H9 (cell line): ENCODE measurements around the gene CAV3. TPM values are rescaled to one million over a fixed set of nuclear protein-coding genes. Genes with fewer than 3 reads are reported as not detected.

Source experiments
- DNase-seq: peaks from one replicate; pipeline ENCODE4 v3.0.0-alpha.2; 2017
- H2AFZ ChIP-seq: one replicate; pipeline ENCODE4 v1.6.1; 2013; ENCODE audit warnings: mild to moderate bottlenecking, low read length, control low read depth, moderate library complexity
- H2AK5ac ChIP-seq: 2 replicates; pipeline ENCODE4 v1.6.1; 2013; ENCODE audit warnings: low read length, control low read depth, mixed read lengths; ENCODE audit not compliant: insufficient read length
- H2BK120ac ChIP-seq: one replicate; pipeline ENCODE4 v1.6.1; 2013; ENCODE audit warnings: low read depth, mild to moderate bottlenecking, low read length, control low read depth, inconsistent platforms; ENCODE audit not compliant: poor library complexity, severe bottlenecking
- H2BK12ac ChIP-seq: 2 replicates; pipeline ENCODE4 v1.6.1; 2013; ENCODE audit warnings: low read length, control low read depth, mixed read lengths, low read depth; ENCODE audit not compliant: insufficient read length
- H2BK15ac ChIP-seq: 2 replicates; pipeline ENCODE4 v1.6.1; 2013; ENCODE audit warnings: low read depth, low read length, control low read depth
- H2BK20ac ChIP-seq: one replicate; pipeline ENCODE4 v1.6.1; 2013; ENCODE audit warnings: low read depth, mild to moderate bottlenecking, low read length, control low read depth, inconsistent platforms; ENCODE audit not compliant: poor library complexity, severe bottlenecking
- H2BK5ac ChIP-seq: 2 replicates; pipeline ENCODE4 v1.6.1; 2013; ENCODE audit warnings: low read length, control low read depth, mixed read lengths; ENCODE audit not compliant: insufficient read length
- H3K14ac ChIP-seq: 2 replicates; pipeline ENCODE4 v1.6.1; 2013; ENCODE audit warnings: low read length, control low read depth; ENCODE audit not compliant: insufficient read depth
- H3K18ac ChIP-seq: 2 replicates; pipeline ENCODE4 v1.6.1; 2013; ENCODE audit warnings: low read depth, mild to moderate bottlenecking, mixed read lengths, low read length, control low read depth; ENCODE audit not compliant: insufficient read length
- H3K23ac ChIP-seq: 2 replicates; pipeline ENCODE4 v1.6.1; 2013; ENCODE audit warnings: low read length, control low read depth, mixed read lengths, low read depth; ENCODE audit not compliant: insufficient read length
- H3K23me2 ChIP-seq: 2 replicates; pipeline ENCODE4 v1.6.1; 2013; ENCODE audit warnings: low read depth, mild to moderate bottlenecking, mixed read lengths, low read length, control low read depth; ENCODE audit not compliant: insufficient read length, poor library complexity, severe bottlenecking
- H3K27ac ChIP-seq: 2 replicates; pipeline ENCODE4 v1.5.1; 2013; ENCODE audit warnings: low read length, control low read depth, mixed read lengths, low read depth; ENCODE audit not compliant: insufficient read length
- H3K27me3 ChIP-seq: 2 replicates; pipeline ENCODE4 v1.6.1; 2013; ENCODE audit warnings: low read length, control low read depth, inconsistent platforms; ENCODE audit not compliant: insufficient read depth
- H3K4ac ChIP-seq: 2 replicates; pipeline ENCODE4 v1.6.1; 2013; ENCODE audit warnings: low read depth, mild to moderate bottlenecking, control low read depth, inconsistent platforms, low read length, moderate library complexity
- H3K4me1 ChIP-seq: 2 replicates; pipeline ENCODE4 v1.6.1; 2013; ENCODE audit warnings: low read length, control low read depth, inconsistent platforms; ENCODE audit not compliant: insufficient read depth
- H3K4me2 ChIP-seq: 2 replicates; pipeline ENCODE4 v1.6.1; 2013; ENCODE audit warnings: low read length, control low read depth, mixed read lengths; ENCODE audit not compliant: insufficient read length, insufficient read depth
- H3K56ac ChIP-seq: 2 replicates; pipeline ENCODE4 v1.6.1; 2013; ENCODE audit warnings: low read depth, mild to moderate bottlenecking, mixed read lengths, low read length, control low read depth; ENCODE audit not compliant: insufficient read length
- H3K79me1 ChIP-seq: 2 replicates; pipeline ENCODE4 v1.6.1; 2013; ENCODE audit warnings: low read depth, mild to moderate bottlenecking, moderate library complexity, low read length, control low read depth, inconsistent platforms; ENCODE audit not compliant: insufficient read depth, poor library complexity, severe bottlenecking
- H3K79me2 ChIP-seq: 2 replicates; pipeline ENCODE4 v1.6.1; 2013; ENCODE audit warnings: low read length, control low read depth, inconsistent platforms; ENCODE audit not compliant: insufficient read depth
- H3K9ac ChIP-seq: 2 replicates; pipeline ENCODE4 v1.6.1; 2013; ENCODE audit warnings: low read length, control low read depth, mixed read lengths; ENCODE audit not compliant: insufficient read length; ENCODE audit errors: extremely low read depth
- H3K9me3 ChIP-seq: one replicate; pipeline ENCODE4 v1.6.1; 2013; ENCODE audit warnings: low read depth, low read length, inconsistent platforms; ENCODE audit not compliant: control insufficient read depth
- H3T11ph ChIP-seq: one replicate; pipeline ENCODE4 v1.6.1; 2013; ENCODE audit warnings: mild to moderate bottlenecking, low read length, control low read depth, inconsistent platforms
- H4K20me1 ChIP-seq: one replicate; pipeline ENCODE4 v1.6.1; 2013; ENCODE audit not compliant: control insufficient read depth, insufficient read length, insufficient read depth
- H4K5ac ChIP-seq: 2 replicates; pipeline ENCODE4 v1.6.1; 2013; ENCODE audit warnings: low read depth, mild to moderate bottlenecking, mixed read lengths, low read length, control low read depth; ENCODE audit not compliant: insufficient read length
- H4K8ac ChIP-seq: replicated peaks from 2 replicates; pipeline ENCODE4 v1.6.1; 2013; ENCODE audit warnings: low read length, control low read depth, mixed read lengths, low read depth; ENCODE audit not compliant: insufficient read length
- H4K91ac ChIP-seq: 2 replicates; pipeline ENCODE4 v1.6.1; 2013; ENCODE audit warnings: low read depth, mild to moderate bottlenecking, moderate library complexity, mixed read lengths, low read length, control low read depth; ENCODE audit not compliant: insufficient read length
- H3K27ac Mint-ChIP-seq, 3 experiments: 2 replicates in 2 of 3; 3 replicates in 1 of 3; pipeline ENCODE4 v1.8.0; 2020 to 2021; ENCODE audit warnings: mixed read lengths in 3 of 3, mild to moderate bottlenecking in 1 of 3, moderate library complexity in 1 of 3
- H3K27me3 Mint-ChIP-seq: 2 replicates; pipeline ENCODE4 v1.8.0; 2021; ENCODE audit warnings: low read depth, mild to moderate bottlenecking, moderate library complexity, mixed read lengths
- H3K36me3 Mint-ChIP-seq, 3 experiments: 2 replicates in 2 of 3; 3 replicates in 1 of 3; pipeline ENCODE4 v1.8.0; 2020 to 2021; ENCODE audit warnings: low read depth in 3 of 3, mixed read lengths in 3 of 3; ENCODE audit not compliant: insufficient read depth in 1 of 3
- H3K4me1 Mint-ChIP-seq, 2 experiments: 2 replicates each; pipeline ENCODE4 v1.8.0; 2020; ENCODE audit warnings: mixed read lengths in 2 of 2
- H3K4me3 Mint-ChIP-seq, 2 experiments: 2 replicates in 1 of 2; 3 replicates in 1 of 2; pipeline ENCODE4 v1.8.0; 2020 to 2021; ENCODE audit warnings: mild to moderate bottlenecking in 2 of 2, mixed read lengths in 2 of 2, moderate library complexity in 1 of 2
- H3K9me3 Mint-ChIP-seq, 2 experiments: 2 replicates in 1 of 2; 3 replicates in 1 of 2; pipeline ENCODE4 v1.8.0; 2020; ENCODE audit warnings: mild to moderate bottlenecking in 2 of 2, mixed read lengths in 2 of 2, moderate library complexity in 1 of 2
- WGBS: extraction: QIAGEN DNeasy Blood & Tissue Kit; methylation state at CpG from one replicate; pipeline ENCODE4 v1.1.7; 2013; ENCODE audit warnings: missing lambda C conversion rate, low lambda C conversion rate, mixed read lengths; ENCODE audit not compliant: insufficient read length; ENCODE audit errors: extremely low coverage; 5-methylcytosine and 5-hydroxymethylcytosine counted together
- total RNA-seq: library from RNA; stranded (reverse); gene quantifications from 2 replicates; pipeline ENCODE4 v1.2.1, GENCODE V29; 2021
- TF ChIP-seq, protein P1 (sequence below): fragments of 200-600 bp; sonication (generic); conservative IDR thresholded peaks from 3 replicates; pipeline ENCODE4 v1.8.0; 2021; ENCODE audit warnings: antibody characterized with exemption, mild to moderate bottlenecking

The CAV3 gene
- total RNA-seq, 1 experiment from 2014 or later: not detected

GRCh38 chr3:8790529-8790928, 56.9 kb downstream of the CAV3 start:
- Histone ChIP-seq H3K56ac (no peak overlapping the region), H3K4ac (no peak overlapping the region), H3K79me1 (no peaks in the 10 kb centered on the region), H3K79me2 (no peaks in the 10 kb centered on the region), H4K5ac (no peak overlapping the region), H4K91ac (no peak overlapping the region), H2BK12ac (no peak overlapping the region), H4K8ac (no peak overlapping the region), H2BK15ac (no peak overlapping the region), H2AK5ac (no peak overlapping the region), H3K4me1 (no peaks in the 10 kb centered on the region), H2BK20ac (no peak overlapping the region), H3T11ph (no peak overlapping the region), H3K4me2 (no peak overlapping the region), H2BK5ac (no peak overlapping the region), H4K20me1 (no peaks in the 10 kb centered on the region), H3K27me3 (no peaks in the 10 kb centered on the region), H3K23me2 (no peaks in the 10 kb centered on the region), H3K23ac (no peak overlapping the region), H3K9me3 (no peaks in the 10 kb centered on the region), H3K14ac (no peak overlapping the region), H2BK120ac (no peak overlapping the region), H3K9ac (no peak overlapping the region), H3K27ac (no peak overlapping the region), H2AFZ (no peak overlapping the region), H3K18ac (no peak overlapping the region)
- Mint-ChIP-seq H3K9me3 (peaks cover 3 to 7% of the 10 kb centered on the region in 2 experiments; a peak in 2 of 5 replicates), H3K27ac (no peak overlapping the region), H3K4me3 (no peak overlapping the region), H3K4me1 (no peaks in the 10 kb centered on the region), H3K36me3 (no peaks in the 10 kb centered on the region), H3K27me3 (no peaks in the 10 kb centered on the region; the same call in 1 of the 2 replicates)
- WGBS: no CpG with 5 or more reads among the region's 2 CpGs
- TF ChIP-seq, protein P1, sequence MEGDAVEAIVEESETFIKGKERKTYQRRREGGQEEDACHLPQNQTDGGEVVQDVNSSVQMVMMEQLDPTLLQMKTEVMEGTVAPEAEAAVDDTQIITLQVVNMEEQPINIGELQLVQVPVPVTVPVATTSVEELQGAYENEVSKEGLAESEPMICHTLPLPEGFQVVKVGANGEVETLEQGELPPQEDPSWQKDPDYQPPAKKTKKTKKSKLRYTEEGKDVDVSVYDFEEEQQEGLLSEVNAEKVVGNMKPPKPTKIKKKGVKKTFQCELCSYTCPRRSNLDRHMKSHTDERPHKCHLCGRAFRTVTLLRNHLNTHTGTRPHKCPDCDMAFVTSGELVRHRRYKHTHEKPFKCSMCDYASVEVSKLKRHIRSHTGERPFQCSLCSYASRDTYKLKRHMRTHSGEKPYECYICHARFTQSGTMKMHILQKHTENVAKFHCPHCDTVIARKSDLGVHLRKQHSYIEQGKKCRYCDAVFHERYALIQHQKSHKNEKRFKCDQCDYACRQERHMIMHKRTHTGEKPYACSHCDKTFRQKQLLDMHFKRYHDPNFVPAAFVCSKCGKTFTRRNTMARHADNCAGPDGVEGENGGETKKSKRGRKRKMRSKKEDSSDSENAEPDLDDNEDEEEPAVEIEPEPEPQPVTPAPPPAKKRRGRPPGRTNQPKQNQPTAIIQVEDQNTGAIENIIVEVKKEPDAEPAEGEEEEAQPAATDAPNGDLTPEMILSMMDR: no peak
- no peak for DNase-seq
